ENCODE results near the gene CHN1.

- no peak for TF ChIP-seq CTCF (IDR thresholded peaks at IDR 0.05 in 4 of 5, conservative IDR thresholded peaks at IDR 0.05 in 1 of 5)
- TF ChIP-seq POLR2A (IDR thresholded peaks at IDR 0.05) = no peak
Measured at GRCh38 chr2:174836377-174836994, 168.7 kb downstream of the CHN1 start.

Data from gastrocnemius medialis (tissue), 4 donors.